Astrocyte (in vitro differentiated cells and primary cell): Measurements from ENCODE around the gene LYPD6. TPM values are rescaled to one million over a fixed set of nuclear protein-coding genes. Genes with fewer than 3 reads are reported as not detected.

Experiments used
- DNase-seq: peaks from one replicate; pipeline ENCODE4 v3.0.0-alpha.2; 2010; ENCODE audit warnings: low read depth
- FAIRE-seq: peaks from 2 replicates; lab custom pipeline; 2011; peaks lifted over from hg19 to GRCh38; lab: Jason Lieb, UNC
- H2AFZ ChIP-seq: 2 replicates; pipeline ENCODE4 v1.6.0; 2012; ENCODE audit warnings: low read depth, low read length, inconsistent platforms
- H3K27ac ChIP-seq: 2 replicates; pipeline ENCODE4 v1.5.1; 2011; ENCODE audit warnings: low read depth, low read length, inconsistent platforms
- H3K27me3 ChIP-seq: 2 replicates; pipeline ENCODE4 v1.6.0; 2011; ENCODE audit warnings: low read length, inconsistent platforms; ENCODE audit not compliant: insufficient read depth
- H3K36me3 ChIP-seq: 2 replicates; pipeline ENCODE4 v1.5.1; 2011; ENCODE audit warnings: low read length, inconsistent platforms; ENCODE audit not compliant: insufficient read depth
- H3K4me1 ChIP-seq: 2 replicates; pipeline ENCODE4 v1.5.1; 2011; ENCODE audit warnings: low read length, inconsistent platforms; ENCODE audit not compliant: insufficient read depth
- H3K4me2 ChIP-seq: 2 replicates; pipeline ENCODE4 v1.6.0; 2012; ENCODE audit warnings: low read length, inconsistent platforms
- H3K4me3 ChIP-seq: 2 replicates; pipeline ENCODE4 v1.5.1; 2011; ENCODE audit warnings: low read depth, mild to moderate bottlenecking, low read length, inconsistent platforms; ENCODE audit not compliant: insufficient read depth
- H3K79me2 ChIP-seq: 2 replicates; pipeline ENCODE4 v1.6.0; 2012; ENCODE audit warnings: mild to moderate bottlenecking, low read length, inconsistent platforms; ENCODE audit not compliant: insufficient read depth
- H3K9ac ChIP-seq: 2 replicates; pipeline ENCODE4 v1.6.0; 2012; ENCODE audit warnings: mild to moderate bottlenecking, low read length, inconsistent platforms
- H3K9me3 ChIP-seq: 2 replicates; pipeline ENCODE4 v1.5.1; 2012; ENCODE audit warnings: low read depth, mild to moderate bottlenecking, low read length, inconsistent platforms; ENCODE audit not compliant: insufficient read depth
- H4K20me1 ChIP-seq: 2 replicates; pipeline ENCODE4 v1.6.0; 2012; ENCODE audit warnings: low read length, inconsistent platforms; ENCODE audit not compliant: insufficient read depth
- H3K27ac Mint-ChIP-seq: one replicate; pipeline ENCODE4 v1.8.0; 2021; ENCODE audit warnings: mild to moderate bottlenecking, mixed read lengths; ENCODE audit not compliant: unreplicated experiment
- H3K27me3 Mint-ChIP-seq: one replicate; pipeline ENCODE4 v1.8.0; 2021; ENCODE audit warnings: low read depth, mixed read lengths; ENCODE audit not compliant: unreplicated experiment
- H3K36me3 Mint-ChIP-seq: one replicate; pipeline ENCODE4 v1.8.0; 2021; ENCODE audit warnings: low read depth, mixed read lengths; ENCODE audit not compliant: unreplicated experiment
- H3K4me1 Mint-ChIP-seq: one replicate; pipeline ENCODE4 v1.8.0; 2021; ENCODE audit warnings: low read depth, mixed read lengths; ENCODE audit not compliant: unreplicated experiment
- H3K4me3 Mint-ChIP-seq: one replicate; pipeline ENCODE4 v1.8.0; 2021; ENCODE audit warnings: mild to moderate bottlenecking, moderate library complexity, mixed read lengths; ENCODE audit not compliant: unreplicated experiment
- H3K9me3 Mint-ChIP-seq: one replicate; pipeline ENCODE4 v1.8.0; 2021; ENCODE audit warnings: mild to moderate bottlenecking, mixed read lengths; ENCODE audit not compliant: unreplicated experiment
- EZH2 ChIP-seq: IDR thresholded peaks from 2 replicates; pipeline ENCODE4 v1.6.1; 2012; ENCODE audit warnings: mild to moderate bottlenecking, low read length, inconsistent platforms; ENCODE audit not compliant: insufficient read depth
- total RNA-seq: library from RNA; stranded (reverse); gene quantifications from 2 replicates; pipeline ENCODE4 v1.2.1, GENCODE V29; 2021
- TF ChIP-seq, protein P1 (sequence below): IDR thresholded peaks from 2 replicates; pipeline ENCODE4 v1.5.1; 2011; ENCODE audit warnings: low read depth, mild to moderate bottlenecking, inconsistent platforms, low read length, moderate library complexity; ENCODE audit not compliant: insufficient read depth

LYPD6 gene
- total RNA-seq, 1 donor from 2014 or later, result 1.4 TPM

DNA sequence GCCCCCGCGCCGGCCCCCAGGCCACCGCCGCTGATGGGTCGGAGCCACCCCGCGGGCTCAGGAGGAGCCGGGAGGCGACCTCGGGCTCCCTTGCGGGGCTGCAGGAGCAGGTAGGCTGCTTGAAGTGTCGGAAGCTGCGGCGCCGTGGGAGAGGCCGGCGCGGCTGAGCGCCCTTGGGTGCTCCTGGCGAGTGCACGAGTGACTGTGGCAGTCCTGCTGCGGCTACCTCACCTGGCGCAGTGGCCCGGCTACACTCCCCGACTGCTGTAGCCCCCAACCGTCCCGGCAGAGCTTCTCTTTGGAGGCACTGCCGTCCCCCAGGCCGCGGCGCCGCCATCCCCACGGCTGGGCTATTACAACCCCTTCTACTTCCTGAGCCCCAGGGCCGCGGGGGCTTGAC is 10.0 kb upstream of the LYPD6 start:
- Mint-ChIP-seq H3K36me3 (no peaks in the 10 kb centered on the region), H3K27ac (no peak overlapping the region), H3K9me3 (no peaks in the 10 kb centered on the region), H3K4me1 (no peaks in the 10 kb centered on the region), H3K4me3 (no peak overlapping the region), H3K27me3 (peaks cover 5% of the 10 kb centered on the region)
- TF ChIP-seq, protein P1, sequence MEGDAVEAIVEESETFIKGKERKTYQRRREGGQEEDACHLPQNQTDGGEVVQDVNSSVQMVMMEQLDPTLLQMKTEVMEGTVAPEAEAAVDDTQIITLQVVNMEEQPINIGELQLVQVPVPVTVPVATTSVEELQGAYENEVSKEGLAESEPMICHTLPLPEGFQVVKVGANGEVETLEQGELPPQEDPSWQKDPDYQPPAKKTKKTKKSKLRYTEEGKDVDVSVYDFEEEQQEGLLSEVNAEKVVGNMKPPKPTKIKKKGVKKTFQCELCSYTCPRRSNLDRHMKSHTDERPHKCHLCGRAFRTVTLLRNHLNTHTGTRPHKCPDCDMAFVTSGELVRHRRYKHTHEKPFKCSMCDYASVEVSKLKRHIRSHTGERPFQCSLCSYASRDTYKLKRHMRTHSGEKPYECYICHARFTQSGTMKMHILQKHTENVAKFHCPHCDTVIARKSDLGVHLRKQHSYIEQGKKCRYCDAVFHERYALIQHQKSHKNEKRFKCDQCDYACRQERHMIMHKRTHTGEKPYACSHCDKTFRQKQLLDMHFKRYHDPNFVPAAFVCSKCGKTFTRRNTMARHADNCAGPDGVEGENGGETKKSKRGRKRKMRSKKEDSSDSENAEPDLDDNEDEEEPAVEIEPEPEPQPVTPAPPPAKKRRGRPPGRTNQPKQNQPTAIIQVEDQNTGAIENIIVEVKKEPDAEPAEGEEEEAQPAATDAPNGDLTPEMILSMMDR, result no peak
- TF ChIP-seq EZH2, result no peak
- no peaks in the 10 kb centered on the region for H3K79me2 ChIP-seq
- no peak overlapping the region for H2AFZ ChIP-seq
- FAIRE-seq (no peak), DNase-seq (no peak)
- no peak overlapping the region for H3K9ac ChIP-seq
- no peaks in the 10 kb centered on the region for H3K4me1 ChIP-seq
- H3K27me3 ChIP-seq, result no peaks in the 10 kb centered on the region
- H3K36me3 ChIP-seq, result no peaks in the 10 kb centered on the region
- no peak overlapping the region for H3K27ac ChIP-seq
- no peaks in the 10 kb centered on the region for H3K9me3 ChIP-seq
- H3K4me3 ChIP-seq, result no peak overlapping the region
- no peak overlapping the region for H3K4me2 ChIP-seq
- no peaks in the 10 kb centered on the region for H4K20me1 ChIP-seq

DNA sequence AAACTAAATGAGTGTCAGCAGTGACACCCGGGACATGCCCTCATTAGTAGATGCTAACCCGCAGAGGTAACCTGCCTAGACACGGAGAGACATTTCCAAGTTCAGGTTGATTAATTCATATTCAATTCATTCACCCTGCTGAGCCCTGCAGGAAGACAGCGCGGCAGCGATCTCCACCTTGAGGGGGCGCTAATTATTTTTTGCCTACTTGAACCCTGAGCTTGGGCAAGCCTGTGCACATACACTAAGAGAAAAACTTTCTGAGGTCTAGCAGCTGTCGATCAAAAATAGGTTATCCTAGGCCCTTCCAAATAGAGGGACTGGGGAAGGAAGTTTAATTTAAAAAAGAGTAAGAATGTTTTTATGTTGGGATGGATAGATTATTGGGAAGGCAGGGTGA is 1.3 kb upstream of the LYPD6 start:
- TF ChIP-seq EZH2, result no peak
- TF ChIP-seq, protein P1, result peak; percentile 27
- H3K4me1 Mint-ChIP-seq, result peaks cover 3% of the 10 kb centered on the region
- FAIRE-seq, result no peak
- H3K4me1 ChIP-seq, result peaks cover 3% of the 10 kb centered on the region
- no peaks in the 10 kb centered on the region for H3K9me3 ChIP-seq
- peak overlapping the region; percentile 95 for H3K4me2 ChIP-seq
- H4K20me1 ChIP-seq, result no peaks in the 10 kb centered on the region
- no peaks in the 10 kb centered on the region for H3K36me3 Mint-ChIP-seq
- peaks cover 2% of the 10 kb centered on the region for H3K9me3 Mint-ChIP-seq
- peaks cover 11% of the 10 kb centered on the region for H3K27me3 Mint-ChIP-seq
- no peak overlapping the region for H3K9ac ChIP-seq
- no peak overlapping the region for H3K27ac ChIP-seq
- no peaks in the 10 kb centered on the region for H3K79me2 ChIP-seq
- H3K4me3 Mint-ChIP-seq, result peak overlapping the region; percentile 87
- H3K27ac Mint-ChIP-seq, result no peak overlapping the region
- H3K4me3 ChIP-seq, result peak overlapping the region; percentile 70
- no peak for DNase-seq
- H3K36me3 ChIP-seq, result no peaks in the 10 kb centered on the region
- no peak overlapping the region for H2AFZ ChIP-seq
- peaks cover 11% of the 10 kb centered on the region for H3K27me3 ChIP-seq

DNA sequence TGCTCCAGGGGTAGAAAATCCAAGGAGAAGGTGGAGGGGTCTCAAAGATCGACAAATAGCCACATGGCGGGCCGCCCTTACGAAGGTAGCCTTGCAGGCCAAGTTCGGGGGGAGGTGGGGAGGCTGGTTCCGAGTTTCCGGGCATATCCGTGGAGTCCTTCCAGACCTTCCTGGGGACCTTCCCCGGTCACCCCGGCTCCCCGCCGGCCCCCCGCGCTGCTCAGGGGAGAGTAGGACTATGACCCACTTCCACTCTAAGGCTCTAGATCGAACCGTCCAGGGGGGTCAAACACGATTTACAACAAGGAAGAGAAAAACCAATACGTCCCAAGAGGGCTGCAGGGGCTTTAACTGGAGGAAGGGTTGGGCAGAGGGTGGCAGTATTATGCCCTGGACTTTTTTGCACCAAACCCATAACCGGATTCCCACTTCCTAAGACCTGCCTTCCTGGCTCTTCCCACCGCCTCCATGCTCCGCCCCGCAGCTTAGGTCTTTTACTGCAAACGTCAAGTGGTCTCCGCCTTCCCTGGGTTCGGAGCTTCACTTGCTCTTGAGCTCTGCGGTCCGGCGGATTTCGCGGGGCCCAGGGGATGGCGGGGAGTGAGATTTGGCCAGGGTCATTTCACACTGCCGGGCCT is 779 bp upstream of the LYPD6 start:
- peak overlapping the region; percentile 71 for H3K9ac ChIP-seq
- FAIRE-seq, result no peak

More for the DNA sequence above, 779 bp upstream of the LYPD6 start:
- H3K36me3 Mint-ChIP-seq, result no peaks in the 10 kb centered on the region
- peak overlapping the region; percentile 94 for H2AFZ ChIP-seq
- peaks cover 2% of the 10 kb centered on the region for H3K9me3 Mint-ChIP-seq
- peak overlapping the region; percentile 70 for H3K4me3 ChIP-seq
- peaks cover 3% of the 10 kb centered on the region for H3K4me1 ChIP-seq
- no peaks in the 10 kb centered on the region for H3K9me3 ChIP-seq
- H3K27me3 Mint-ChIP-seq, result peaks cover 11% of the 10 kb centered on the region
- H3K4me3 Mint-ChIP-seq, result peak overlapping the region; percentile 87
- no peak for TF ChIP-seq EZH2
- TF ChIP-seq, protein P1, result no peak
- H3K27me3 ChIP-seq, result peaks cover 11% of the 10 kb centered on the region
- H3K36me3 ChIP-seq, result no peaks in the 10 kb centered on the region
- no peak overlapping the region for H3K27ac ChIP-seq
- peak; percentile 53 for DNase-seq
- peaks cover 3% of the 10 kb centered on the region for H3K4me1 Mint-ChIP-seq
- H4K20me1 ChIP-seq, result no peaks in the 10 kb centered on the region
- H3K79me2 ChIP-seq, result no peaks in the 10 kb centered on the region
- H3K4me2 ChIP-seq, result peak overlapping the region; percentile 95
- H3K27ac Mint-ChIP-seq, result peak overlapping the region; percentile 55
